ENCODE results near the gene MFAP4. TPM values are rescaled to one million over a fixed set of nuclear protein-coding genes. Genes with fewer than 3 reads are reported as not detected.

Gene MFAP4
- 0.53 TPM in 1 of 2 replicates, not detected in the other for polyA plus RNA-seq

GRCh38 chr17:19386974-19387920, at the start of gene MFAP4:
MFAP4 (minus strand) TSS chr17:19387190; CDS start chr17:19387155, 35 bp downstream.

GRCh38 chr17:19410875-19411620, 24.1 kb upstream of the MFAP4 start, which contains the start of gene RNF112:
RNF112 (plus strand) TSS chr17:19411232; CDS start chr17:19411409, 177 bp downstream.

GRCh38 chr17:19378416-19379360, 8.3 kb downstream of the MFAP4 start, which contains the start of gene MAPK7:
MAPK7 (plus strand) TSS chr17:19378498; CDS start chr17:19378901, 403 bp downstream.

GRCh38 chr17:19362277-19363113, 24.5 kb downstream of the MFAP4 start, which contains the start of gene B9D1:
B9D1 (minus strand) TSS chr17:19362723; CDS start chr17:19362569, 154 bp downstream.

Other genes starting within 250 kb of the MFAP4 start
- 3.9 and 8.2 TPM in 2 replicates for gene EPN2, start 149.8 kb downstream of the MFAP4 start, polyA plus RNA-seq
- 38.4 and 66.4 TPM in 2 replicates for gene B9D1, start 24.5 kb downstream of the MFAP4 start, polyA plus RNA-seq
- gene MAPK7, start 8.7 kb downstream of the MFAP4 start, polyA plus RNA-seq: 0.24 and 4.3 TPM in 2 replicates
- 12.4 and 12.7 TPM in 2 replicates for gene RNF112, start 24.0 kb upstream of the MFAP4 start, polyA plus RNA-seq
- gene SLC47A1, start 146.7 kb upstream of the MFAP4 start, polyA plus RNA-seq: 10.7 and 13.7 TPM in 2 replicates

Measured in Purkinje cell (primary cell).